Iris pigment epithelial cell (primary cell): Measurements from ENCODE around the gene ILKAP.
A peak's percentile ranks its signal among the peaks of the same experiment; 100 is the strongest.

Experiments used
- DNase-seq: peaks from one replicate; pipeline ENCODE4 v3.0.0-alpha.2; 2011; ENCODE audit warnings: low read depth

Gene ILKAP

GRCh38 chr2:238137885-238138284, 65.6 kb downstream of the ILKAP start:
- DNase-seq: no peak

DNA sequence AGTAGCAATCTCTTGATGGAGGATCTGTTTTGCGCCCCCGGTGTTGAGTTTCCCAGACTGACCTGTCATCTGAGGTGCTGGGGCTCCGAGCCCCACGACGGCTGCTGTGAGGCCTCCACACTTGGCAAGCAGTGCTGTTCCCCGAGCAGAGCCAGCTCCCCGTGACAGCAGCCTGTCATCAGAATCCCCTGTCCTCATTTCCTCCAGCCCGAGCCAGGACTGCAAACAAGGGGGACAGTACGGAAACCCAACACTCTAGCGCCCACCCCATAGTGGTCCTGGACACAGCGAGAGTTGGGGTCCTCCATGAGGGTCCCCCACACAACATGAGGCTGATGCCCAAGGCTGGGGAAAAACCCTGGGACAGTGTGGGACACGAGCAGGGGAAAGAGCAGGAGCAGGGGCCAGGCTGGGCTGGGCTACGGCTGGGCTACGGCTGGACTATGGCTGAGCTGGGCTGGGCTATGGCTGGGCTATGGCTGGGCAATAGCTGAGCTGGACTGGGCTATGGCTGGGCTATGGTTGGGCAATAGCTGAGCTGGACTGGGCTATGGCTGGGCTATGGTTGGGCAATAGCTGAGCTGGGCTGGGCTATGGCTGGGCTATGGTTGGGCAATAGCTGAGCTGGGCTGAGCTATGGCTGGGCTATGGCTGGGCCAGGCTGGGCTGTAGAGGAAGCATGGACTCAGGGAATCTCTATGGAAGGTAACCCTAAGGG, 66.5 kb downstream of the ILKAP start:
- DNase-seq: peak; percentile 76

DNA sequence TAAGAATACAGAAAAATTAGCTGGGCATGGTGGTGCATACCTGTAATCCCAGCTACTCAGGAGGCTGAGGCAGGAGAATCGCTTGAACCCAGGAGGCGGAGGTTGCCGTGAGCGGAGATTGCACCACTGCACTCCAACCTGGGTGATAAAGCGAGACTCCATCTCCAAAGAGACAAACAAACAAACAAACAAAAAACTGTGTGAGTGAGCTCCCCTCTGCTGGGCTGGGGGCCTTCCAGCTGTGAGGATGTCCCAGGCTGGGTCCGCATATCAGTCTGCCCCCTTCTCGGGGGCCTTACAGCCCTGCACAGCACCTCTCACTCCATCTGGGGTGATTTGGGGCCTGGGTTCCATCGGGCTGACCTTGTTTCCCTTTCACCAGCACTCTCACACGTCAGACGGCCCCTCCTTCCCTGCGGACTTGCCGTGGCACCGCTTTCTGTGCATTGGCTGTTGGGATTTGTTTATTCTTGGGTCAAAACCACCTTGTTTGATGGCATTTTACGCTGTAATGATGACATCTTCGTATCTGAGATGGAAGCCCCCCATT, 67.8 kb downstream of the ILKAP start:
- no peak for DNase-seq

DNA sequence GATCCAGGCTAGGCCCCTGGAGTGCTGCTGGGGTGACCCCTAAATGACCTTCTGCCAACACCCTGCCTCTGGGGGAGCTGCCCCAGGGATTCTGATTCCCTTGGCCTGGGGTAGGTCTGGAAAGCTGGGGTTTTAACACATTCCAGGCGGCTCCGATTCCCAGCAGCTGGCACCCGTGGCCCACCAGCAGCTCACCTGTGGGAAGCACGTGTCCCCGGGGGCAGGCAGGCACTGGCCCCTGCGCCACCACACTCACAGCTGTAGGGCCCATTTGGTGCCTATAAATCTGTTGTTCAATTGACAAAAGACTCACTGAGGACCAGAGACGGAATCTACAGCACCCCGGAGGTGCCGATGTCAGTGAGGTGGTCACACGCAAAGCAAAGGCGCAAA, 69.1 kb downstream of the ILKAP start:
- no peak for DNase-seq

DNA sequence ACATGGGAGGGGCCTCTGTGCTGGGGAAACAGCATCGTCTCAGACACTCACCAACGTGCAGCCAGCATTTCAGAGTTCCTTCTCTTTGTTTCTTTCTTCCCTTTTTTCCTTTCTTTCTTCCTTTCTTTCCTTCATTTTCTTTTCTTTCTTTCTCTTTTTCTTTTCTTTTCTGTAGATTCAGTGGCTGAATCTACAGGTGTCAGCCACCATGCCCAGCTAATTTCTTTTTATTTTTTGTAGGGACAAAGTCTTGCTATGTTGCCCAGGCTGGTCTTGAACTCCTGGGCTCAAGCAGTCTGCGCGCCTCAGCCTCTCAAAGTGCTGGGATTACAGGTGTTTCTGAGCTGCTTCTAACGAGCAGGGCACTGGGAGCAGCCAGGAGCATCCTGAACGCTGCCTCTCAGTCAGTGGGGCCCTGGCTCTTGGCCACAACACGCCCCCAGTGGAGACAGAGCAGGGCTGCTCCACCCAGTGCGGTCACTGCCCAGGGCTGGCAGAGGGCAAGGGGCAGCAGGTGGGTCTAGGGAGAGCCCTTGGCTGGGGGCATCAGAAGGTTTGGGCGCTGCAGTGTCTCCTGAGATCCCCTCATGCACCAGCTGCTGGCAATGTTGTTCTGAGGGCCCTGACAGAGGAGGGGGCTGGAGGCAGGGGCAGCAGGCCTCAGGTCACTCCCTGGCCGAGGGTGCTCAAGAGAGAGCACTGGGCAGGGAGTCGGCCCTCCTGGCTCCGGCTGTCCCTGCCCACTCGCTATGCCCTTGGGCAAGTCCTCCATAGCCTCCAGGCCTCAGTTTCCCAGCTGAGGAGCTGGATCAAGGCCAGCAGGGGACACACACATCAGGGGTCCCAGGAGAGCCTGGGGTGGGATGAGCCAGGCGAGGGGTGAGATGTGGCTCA, 69.7 kb downstream of the ILKAP start:
- DNase-seq: no peak

DNA sequence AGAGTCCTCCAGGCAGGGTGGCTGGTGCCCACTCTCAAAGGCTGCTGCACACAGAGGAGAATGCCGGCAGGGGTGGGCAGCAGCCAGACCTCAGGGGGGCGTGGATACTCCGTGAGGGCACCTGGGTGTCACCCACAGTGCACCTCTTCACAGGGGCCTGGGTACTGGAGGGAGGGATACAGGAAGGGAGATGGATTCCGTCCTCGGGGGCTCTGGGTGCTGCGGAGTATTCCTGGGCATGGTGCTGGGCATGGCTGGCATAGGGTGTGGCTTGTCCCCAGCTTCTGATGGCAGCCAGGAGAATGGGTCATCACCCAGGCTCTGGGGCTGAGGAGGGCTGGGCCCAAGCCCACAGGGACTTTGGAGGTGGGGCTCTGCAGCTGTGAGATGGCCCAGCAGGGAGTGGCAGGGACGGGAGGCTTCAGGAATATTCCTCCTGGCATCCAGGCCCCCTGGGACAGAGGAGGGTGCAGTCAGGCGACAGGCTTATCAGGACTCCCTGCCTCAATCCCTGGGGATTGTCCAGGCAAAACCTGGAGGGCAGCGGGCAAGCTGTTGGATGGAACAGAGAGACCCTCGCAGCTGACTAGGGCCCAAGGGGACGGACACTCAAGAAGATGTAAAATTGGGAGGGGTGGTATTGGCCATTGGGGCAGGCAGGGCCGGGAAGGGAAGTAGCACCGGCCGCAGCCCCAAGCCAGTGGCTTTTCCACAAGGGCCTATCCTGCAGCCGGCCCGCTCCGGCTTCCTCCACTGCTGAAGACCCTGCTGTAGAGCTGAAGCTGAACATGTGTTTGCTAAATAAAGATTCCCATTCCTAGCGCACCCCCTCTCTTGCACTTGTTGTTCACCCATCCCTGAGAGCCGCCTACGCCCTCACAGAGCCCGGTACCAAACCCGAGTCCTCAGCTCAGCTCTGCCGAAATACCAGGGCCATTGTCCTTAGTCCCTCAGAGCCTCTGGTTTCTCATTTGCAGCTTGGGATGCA, 70.7 kb downstream of the ILKAP start:
- no peak for DNase-seq

DNA sequence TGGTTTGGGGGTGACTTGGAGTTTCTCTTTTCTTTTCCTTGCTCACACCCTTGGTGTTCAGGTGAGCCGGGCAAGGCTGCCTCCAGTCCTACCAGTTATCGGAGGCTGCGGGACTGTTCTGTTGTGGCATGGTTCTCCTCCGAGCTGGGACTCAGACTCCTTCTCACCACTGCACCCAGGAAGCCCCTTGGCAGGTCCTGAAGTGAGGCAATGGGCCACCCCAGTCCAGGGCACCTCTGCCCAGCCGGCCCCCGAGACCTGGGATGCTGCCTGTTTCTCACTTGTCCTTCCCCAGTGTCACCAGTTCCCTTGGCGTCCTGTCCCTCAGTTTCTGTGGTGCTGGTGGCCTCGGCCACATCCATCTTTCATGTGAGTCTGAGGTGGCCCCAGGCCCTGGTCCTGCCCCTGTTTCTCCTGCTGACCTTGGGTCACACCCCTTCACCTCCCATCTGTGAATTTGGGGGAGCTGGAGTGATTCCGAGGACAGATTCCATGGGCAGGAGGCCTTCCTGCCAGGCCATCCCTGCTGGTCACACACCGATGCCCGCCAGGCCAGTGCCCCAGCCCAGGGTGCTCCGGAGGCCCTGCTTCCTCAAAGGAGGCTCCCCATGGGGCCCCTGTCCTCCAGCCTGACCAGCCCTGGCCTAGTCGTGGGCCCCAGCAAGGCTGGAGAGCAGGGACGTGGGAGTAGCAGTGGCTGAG, 71.6 kb downstream of the ILKAP start:
- DNase-seq: no peak

GRCh38 chr2:238130696-238131628, 72.5 kb downstream of the ILKAP start:
- no peak for DNase-seq

DNA sequence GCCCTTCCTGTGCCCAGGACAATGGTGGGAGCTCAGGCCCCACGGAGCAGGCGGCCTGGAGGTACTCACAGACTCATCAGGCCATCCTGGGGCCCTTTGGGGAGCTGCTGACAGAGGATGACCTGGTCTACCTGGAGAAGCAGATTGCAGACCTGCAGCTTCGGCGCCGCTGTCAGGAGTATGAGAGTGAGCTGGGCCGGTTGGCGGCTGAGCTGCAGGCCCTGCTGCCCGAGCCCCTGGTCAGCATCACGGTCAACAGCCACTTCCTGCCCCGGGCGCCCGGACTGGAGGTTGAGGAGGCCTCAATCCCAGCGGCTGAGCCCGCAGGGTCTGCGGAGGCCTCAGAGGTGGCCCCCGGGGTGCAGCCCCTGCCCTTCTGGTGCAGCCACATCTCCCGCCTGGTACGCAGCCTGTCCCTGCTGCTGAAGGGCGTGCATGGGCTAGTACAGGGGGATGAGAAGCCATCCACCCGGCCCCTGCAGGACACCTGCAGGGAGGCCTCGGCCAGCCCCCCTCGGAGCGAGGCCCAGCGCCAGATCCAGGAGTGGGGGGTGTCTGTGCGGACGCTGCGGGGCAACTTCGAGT, 73.3 kb downstream of the ILKAP start:
- DNase-seq: no peak

- DNase-seq: no peak
Measured at GRCh38 chr2:238129166-238130010, 74.1 kb downstream of the ILKAP start.

DNA sequence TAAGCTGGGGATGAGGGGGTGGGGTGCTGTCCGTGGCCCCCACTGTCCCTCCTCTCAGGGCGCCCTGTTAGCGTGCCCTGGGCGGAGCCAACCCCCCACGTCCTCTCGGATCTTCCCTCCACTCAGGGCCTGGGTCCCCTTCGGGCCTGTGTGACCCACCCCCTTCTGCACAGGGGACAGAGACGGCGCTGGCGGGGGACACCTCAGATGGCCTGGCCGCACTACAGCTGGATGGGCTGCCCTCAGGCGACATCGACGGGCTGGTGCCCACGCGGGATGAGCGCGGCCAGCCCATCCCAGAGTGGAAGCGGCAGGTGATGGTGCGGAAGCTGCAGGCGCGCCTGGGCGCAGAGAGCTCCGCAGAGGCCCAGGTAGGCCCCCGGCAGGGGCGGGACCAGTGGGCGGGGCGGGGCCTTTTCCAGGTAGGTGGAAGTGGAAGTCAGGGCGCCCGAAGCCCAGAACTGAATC, 74.9 kb downstream of the ILKAP start:
- DNase-seq: no peak

- no peak for DNase-seq
Measured at GRCh38 chr2:238128061-238128440, 75.4 kb downstream of the ILKAP start.

DNA sequence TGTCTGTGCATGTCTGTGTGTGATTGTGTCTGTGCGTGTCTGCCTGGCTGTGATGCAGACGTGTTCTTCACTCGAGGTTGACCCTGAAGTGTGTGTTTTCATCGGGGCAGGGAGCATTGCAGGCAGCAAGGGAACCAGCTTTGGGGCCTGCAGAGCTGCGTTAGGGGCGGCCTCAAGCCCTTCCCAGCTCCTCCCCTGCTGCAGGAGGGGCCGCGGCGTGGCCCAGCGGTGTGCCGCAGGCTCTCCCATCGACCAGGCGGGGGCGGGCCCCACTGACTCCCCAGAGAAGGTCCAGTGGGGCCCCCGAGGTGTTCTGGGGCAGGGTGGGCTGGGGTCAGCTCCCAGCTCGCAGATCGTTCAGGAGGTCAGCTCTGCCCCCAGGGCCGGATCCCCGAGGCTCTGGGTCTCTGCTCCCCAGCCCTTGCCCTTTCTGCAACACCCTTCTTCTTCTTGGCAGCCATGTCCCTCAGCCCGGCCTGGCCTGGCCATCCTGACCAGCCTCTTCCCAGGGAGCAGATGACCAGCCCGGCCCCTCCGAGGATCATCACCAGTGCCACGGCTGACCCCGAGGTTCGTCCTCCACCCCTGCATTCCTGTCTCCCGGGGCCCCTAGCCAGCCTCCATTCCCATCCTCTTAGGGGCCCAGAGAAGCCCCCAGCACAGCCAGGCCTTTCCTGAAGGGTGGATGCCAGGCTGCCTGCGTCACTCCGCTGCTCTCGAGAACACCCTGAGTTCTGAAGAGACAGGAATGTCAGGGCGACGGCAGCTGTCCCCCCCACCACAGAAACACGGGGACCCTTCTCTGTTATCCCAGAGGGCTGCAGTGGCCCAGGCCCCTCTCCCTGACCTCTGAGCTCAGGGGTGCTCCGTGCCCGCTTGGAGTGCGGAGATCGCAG, 76.1 kb downstream of the ILKAP start:
- peak; percentile 64 for DNase-seq

DNA sequence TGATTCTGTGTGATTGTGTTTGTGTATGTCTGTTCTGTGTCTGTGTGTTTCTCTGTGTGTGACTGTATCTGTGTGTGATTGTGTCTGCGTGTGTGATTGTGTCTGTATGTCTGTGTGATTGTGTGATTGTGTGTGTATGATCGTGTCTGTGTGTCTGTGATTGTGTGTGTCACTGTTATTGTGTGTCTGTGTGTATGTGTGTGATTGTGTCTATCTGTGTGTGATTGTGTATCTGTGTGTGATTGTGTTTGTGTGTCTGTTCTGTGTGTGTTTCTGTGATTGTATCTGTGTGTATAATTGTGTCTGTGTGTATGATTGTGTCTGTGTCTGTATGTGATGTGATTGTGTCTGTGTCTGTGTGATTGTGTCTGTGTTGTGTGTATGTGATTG, 76.7 kb downstream of the ILKAP start:
- DNase-seq: no peak

DNA sequence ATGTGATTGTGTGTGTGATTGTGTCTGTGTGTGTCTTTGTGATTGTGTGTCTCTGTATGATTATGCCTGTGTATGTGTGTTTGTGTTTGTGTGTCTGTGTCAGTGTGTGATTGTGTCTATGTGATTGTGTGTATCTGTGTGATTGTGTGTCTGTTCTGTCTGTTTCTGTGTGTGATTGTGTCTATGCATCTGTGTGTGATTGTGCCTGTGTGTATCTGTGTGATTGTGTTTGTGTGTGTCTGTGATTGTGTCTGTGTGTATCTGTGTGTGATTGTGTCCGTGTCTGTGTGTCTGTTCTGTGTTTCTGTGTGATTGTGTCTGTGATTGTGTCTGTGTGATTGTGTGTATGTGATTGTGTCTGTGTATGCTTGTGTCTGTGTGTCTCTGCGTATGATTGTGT, 77.2 kb downstream of the ILKAP start:
- DNase-seq: no peak

DNA sequence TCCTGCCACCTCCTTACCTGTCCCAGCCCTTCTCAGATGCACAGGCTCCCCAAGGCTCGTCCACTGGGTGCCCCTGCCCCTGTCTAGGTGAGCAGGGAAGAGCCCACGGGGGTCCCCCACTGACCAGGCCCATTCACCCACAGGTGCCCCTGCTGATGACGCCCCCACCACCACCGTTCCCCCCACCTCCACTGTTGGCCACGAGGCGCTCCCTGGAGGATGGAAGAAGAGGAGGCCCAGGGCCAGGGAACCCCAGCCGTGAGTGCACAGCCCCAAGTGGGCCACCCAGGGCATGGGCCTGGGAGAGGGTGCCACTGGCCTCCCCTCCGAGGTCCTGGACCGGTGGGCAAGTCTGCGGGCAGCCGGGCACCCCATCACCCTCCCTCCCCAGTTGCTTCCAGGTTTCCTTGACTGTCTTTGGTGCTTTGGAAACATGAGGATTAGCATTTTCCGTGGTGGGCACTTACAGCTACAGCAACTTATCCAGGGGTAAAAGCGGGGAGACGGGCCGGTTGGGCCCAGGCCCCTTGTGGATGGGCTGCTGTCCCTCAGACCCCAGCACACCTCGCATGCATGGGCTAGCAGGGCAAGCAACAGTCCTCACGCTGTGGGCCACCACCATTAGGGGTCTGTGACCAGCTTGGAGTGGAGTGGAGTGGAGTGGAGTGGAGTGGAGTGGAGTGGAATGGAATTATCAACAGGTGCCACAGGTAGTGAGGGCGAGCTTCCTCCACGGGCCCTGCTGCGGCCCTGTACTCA, 78.2 kb downstream of the ILKAP start:
- no peak for DNase-seq
